PC-3 (cell line): Measurements from ENCODE around the gene THBS4. TPM values are rescaled to one million over a fixed set of nuclear protein-coding genes. Genes with fewer than 3 reads are reported as not detected.

Source experiments
- ATAC-seq: fragments of 200-7000 bp; cut with Tn5 transposase; 2 replicates; pipeline ENCODE4 v1.9.1; 2020; ENCODE audit warnings: mild to moderate bottlenecking, moderate library complexity
- BruUV-seq: library from RNA; stranded (reverse); fragments of 400-500 nt; replicated peaks from 2 replicates; lab custom pipeline; 2021; lab: Mats Ljungman, UMichigan
- CTCF ChIA-PET: fragments of 300-600 bp; sonication (Branson Sonifier 250); formaldehyde crosslinking; loops from one replicate; lab custom pipeline; 2022; ENCODE audit warnings: antibody characterized with exemption; lab: Charles Lee
- POLR2A ChIA-PET: fragments of 300-600 bp; sonication (Branson Sonifier 250); formaldehyde crosslinking; loops from one replicate; lab custom pipeline; 2022; ENCODE audit warnings: antibody characterized with exemption; ENCODE audit not compliant: unreplicated experiment; lab: Charles Lee
- DNase-seq: peaks from one replicate; pipeline ENCODE4 v3.0.0-alpha.2; 2015
- H2AFZ ChIP-seq: fragments of 300-600 bp; sonication (generic); 2 replicates; pipeline ENCODE4 v1.6.0; 2016; ENCODE audit warnings: antibody characterized with exemption, low read length
- H3F3A ChIP-seq: fragments of 300-600 bp; sonication (generic); one replicate; pipeline ENCODE4 v1.6.0; 2017; ENCODE audit warnings: antibody characterized with exemption, low read length, control low read depth, mild to moderate bottlenecking; ENCODE audit not compliant: unreplicated experiment
- H3K27ac ChIP-seq: fragments of 300-600 bp; sonication (generic); 2 replicates; pipeline ENCODE4 v1.5.1; 2016; ENCODE audit warnings: mild to moderate bottlenecking, low read length
- H3K27me3 ChIP-seq: fragments of 300-600 bp; sonication (generic); 2 replicates; pipeline ENCODE4 v1.6.1; 2016; ENCODE audit warnings: low read length, mixed read lengths
- H3K36me3 ChIP-seq: fragments of 300-600 bp; sonication (generic); 2 replicates; pipeline ENCODE4 v1.6.1; 2016; ENCODE audit warnings: low read depth, mixed run types, low read length, mixed read lengths
- H3K4me1 ChIP-seq: fragments of 300-600 bp; sonication (generic); 2 replicates; pipeline ENCODE4 v1.5.1; 2016; ENCODE audit warnings: low read length; ENCODE audit not compliant: insufficient read depth
- H3K4me2 ChIP-seq: fragments of 300-600 bp; sonication (generic); 2 replicates; pipeline ENCODE4 v1.6.0; 2016; ENCODE audit warnings: low read length
- H3K4me3 ChIP-seq: fragments of 300-600 bp; sonication (generic); 2 replicates; pipeline ENCODE4 v1.5.1; 2016; ENCODE audit warnings: mild to moderate bottlenecking, low read length, mixed read lengths
- H3K79me2 ChIP-seq: fragments of 300-600 bp; sonication (generic); 2 replicates; pipeline ENCODE4 v1.6.1; 2017; ENCODE audit warnings: low read length, mixed read lengths
- H3K9ac ChIP-seq: fragments of 300-600 bp; sonication (generic); 2 replicates; pipeline ENCODE4 v1.6.0; 2016; ENCODE audit warnings: mild to moderate bottlenecking, low read length
- H3K9me2 ChIP-seq: fragments of 300-600 bp; sonication (generic); replicated peaks from 2 replicates; pipeline ENCODE4 v1.6.1; 2016; ENCODE audit warnings: mixed run types, low read length, mixed read lengths
- H3K9me3 ChIP-seq: fragments of 300-600 bp; sonication (generic); 2 replicates; pipeline ENCODE4 v1.6.1; 2016; ENCODE audit warnings: low read length, mixed read lengths
- H4K20me1 ChIP-seq: fragments of 300-600 bp; sonication (generic); 2 replicates; pipeline ENCODE4 v1.6.1; 2016; ENCODE audit warnings: low read length, mixed read lengths
- EZH2 ChIP-seq: fragments of 300-600 bp; sonication (generic); IDR thresholded peaks from one replicate; pipeline ENCODE4 v1.6.1; 2017; ENCODE audit warnings: antibody characterized with exemption, mild to moderate bottlenecking, low read length; ENCODE audit not compliant: unreplicated experiment
- EZH2phosphoT487 ChIP-seq: fragments of 300-600 bp; sonication (generic); IDR thresholded peaks from 2 replicates; pipeline ENCODE4 v1.6.1; 2018; ENCODE audit warnings: mild to moderate bottlenecking, antibody characterized with exemption, low read length, borderline replicate concordance
- intact Hi-C: fragments of 100-400 bp; cut with micrococcal nuclease; formaldehyde crosslinking; loops from 2 replicates; pipeline ENCODE4 v1.9.0; 2023
- total RNA-seq: library from RNA; depleted of rRNA; stranded (reverse); fragments of >200 nt; gene quantifications from 2 replicates; pipeline ENCODE4 v1.2.3, GENCODE V29; 2014
- TF ChIP-seq, protein P1 (sequence below): fragments of 300-600 bp; sonication (generic); conservative IDR thresholded peaks from 2 replicates; pipeline ENCODE4 v1.5.1; 2017; ENCODE audit warnings: antibody characterized with exemption, low read depth, mild to moderate bottlenecking, low read length

THBS4 gene
- total RNA-seq, 1 experiment from 2014 or later = 0.29 TPM

DNA sequence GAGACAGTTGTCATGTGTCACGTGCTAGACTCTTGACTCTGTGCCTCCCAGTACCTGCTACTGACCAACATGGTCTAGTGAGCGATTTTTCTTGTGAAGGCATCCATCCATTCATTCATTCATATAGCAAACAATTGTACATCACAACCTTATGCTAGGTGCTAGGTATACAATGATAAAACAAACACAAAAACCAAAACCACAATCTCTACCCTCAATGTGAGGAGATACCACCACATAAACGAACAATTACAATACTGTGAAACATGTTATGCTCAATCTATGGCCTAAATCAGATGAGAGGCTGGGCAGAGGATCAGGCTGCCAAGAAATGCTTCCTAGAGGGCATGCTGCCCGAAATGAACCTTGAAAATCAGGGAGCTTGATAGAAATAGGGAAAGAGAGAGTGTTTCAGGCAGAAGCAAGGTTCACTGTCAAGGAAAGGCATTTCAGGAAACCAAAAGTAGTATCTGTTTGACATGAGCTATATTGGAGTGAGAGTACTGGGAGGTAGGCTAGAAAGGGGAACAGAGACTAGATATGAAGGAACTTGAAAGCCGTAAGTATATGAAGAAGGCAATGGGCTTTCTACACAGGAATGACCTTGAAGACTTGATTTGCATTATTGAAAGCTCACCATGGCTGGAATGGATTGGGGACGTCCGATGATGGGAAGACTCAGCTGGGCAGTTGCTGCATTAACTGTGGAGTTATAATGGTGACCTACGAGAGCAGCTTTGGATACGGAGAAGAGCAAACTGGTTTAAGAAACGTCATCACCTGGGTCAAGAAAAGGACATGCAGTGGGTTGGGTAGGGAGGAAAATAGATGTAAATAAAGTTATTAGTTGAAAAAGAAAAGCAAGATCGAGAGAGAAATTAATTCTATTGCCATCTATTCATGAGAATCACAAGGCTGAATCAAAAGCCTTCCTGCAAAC lies 90.1 kb downstream of the THBS4 start:
- BruUV-seq = no TSS peak
- DNase-seq (no peak), ATAC-seq (no peak)
- Histone ChIP-seq H3K4me2 (no peak overlapping the region; the same call in 1 of the 2 replicates), H3K9me2 (no peaks in the 10 kb centered on the region), H2AFZ (no peak overlapping the region), H4K20me1 (no peaks in the 10 kb centered on the region), H3F3A (no peaks in the 10 kb centered on the region), H3K9me3 (no peaks in the 10 kb centered on the region), H3K79me2 (no peaks in the 10 kb centered on the region), H3K27me3 (no peaks in the 10 kb centered on the region), H3K9ac (no peak overlapping the region), H3K36me3 (no peaks in the 10 kb centered on the region), H3K4me1 (peaks cover 15% of the 10 kb centered on the region), H3K27ac (peak overlapping the region; percentile 64), H3K4me3 (no peak overlapping the region)
- POLR2A ChIA-PET = no interaction called here
- CTCF ChIA-PET = interaction anchor here (0.9 kb wide), 1 partner anchor 33 kb away, joined by 3 read pairs; no protein-coding TSS in a partner anchor
- TF ChIP-seq, protein P1, sequence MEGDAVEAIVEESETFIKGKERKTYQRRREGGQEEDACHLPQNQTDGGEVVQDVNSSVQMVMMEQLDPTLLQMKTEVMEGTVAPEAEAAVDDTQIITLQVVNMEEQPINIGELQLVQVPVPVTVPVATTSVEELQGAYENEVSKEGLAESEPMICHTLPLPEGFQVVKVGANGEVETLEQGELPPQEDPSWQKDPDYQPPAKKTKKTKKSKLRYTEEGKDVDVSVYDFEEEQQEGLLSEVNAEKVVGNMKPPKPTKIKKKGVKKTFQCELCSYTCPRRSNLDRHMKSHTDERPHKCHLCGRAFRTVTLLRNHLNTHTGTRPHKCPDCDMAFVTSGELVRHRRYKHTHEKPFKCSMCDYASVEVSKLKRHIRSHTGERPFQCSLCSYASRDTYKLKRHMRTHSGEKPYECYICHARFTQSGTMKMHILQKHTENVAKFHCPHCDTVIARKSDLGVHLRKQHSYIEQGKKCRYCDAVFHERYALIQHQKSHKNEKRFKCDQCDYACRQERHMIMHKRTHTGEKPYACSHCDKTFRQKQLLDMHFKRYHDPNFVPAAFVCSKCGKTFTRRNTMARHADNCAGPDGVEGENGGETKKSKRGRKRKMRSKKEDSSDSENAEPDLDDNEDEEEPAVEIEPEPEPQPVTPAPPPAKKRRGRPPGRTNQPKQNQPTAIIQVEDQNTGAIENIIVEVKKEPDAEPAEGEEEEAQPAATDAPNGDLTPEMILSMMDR = no peak
- TF ChIP-seq EZH2 (no peak), EZH2phosphoT487 (no peak)
- intact Hi-C loops = loop anchor here (10.0 kb wide), 1 partner anchor 130 kb away; the partner anchor contains the start of gene SERINC5

DNA sequence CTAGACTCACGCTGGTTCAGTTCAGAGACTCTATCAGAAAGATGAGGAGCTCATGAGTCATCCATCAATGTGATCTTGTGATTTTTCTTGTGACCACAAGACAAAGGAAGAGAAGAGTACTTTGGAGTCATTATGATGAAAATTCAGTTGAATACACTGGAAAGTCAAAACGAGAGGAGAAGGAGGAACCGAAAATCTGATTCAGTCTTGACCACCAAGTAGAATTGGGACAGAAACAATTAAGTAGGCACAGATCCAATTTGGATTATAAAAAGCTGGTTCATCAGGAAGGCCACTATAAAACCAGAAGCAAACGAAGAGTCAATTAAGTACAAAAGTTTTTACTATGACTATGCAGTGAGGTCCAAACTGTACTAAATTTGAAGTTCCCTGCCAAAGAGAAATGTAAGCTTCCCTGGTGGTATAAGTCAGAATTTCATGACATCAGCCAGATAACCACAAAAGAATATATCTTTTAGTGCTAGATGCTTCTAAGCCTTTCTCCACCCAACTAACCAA lies 90.9 kb downstream of the THBS4 start:
- intact Hi-C loops = loop anchor here (10.0 kb wide), 1 partner anchor 129 kb away; the partner anchor contains the start of gene SERINC5
- H3K27ac ChIP-seq = peak overlapping the region; percentile 64
- no TSS peak for BruUV-seq
- H3K4me1 ChIP-seq = peaks cover 15% of the 10 kb centered on the region
- H3K27me3 ChIP-seq = no peaks in the 10 kb centered on the region
- DNase-seq (peak; percentile 75), ATAC-seq (peak; percentile 88)
- no peak overlapping the region for H2AFZ ChIP-seq
- no peaks in the 10 kb centered on the region for H3K36me3 ChIP-seq
- no peaks in the 10 kb centered on the region for H3K79me2 ChIP-seq
- no peaks in the 10 kb centered on the region for H3F3A ChIP-seq
- CTCF ChIA-PET = interaction anchor here (0.7 to 0.9 kb wide), 2 partner anchors 34 to 141 kb away, joined by 3 to 4 read pairs; no protein-coding TSS in a partner anchor
- no peak overlapping the region for H3K4me3 ChIP-seq
- no peaks in the 10 kb centered on the region for H4K20me1 ChIP-seq
- TF ChIP-seq EZH2phosphoT487 = no peak
- no peak for TF ChIP-seq EZH2
- TF ChIP-seq, protein P1 = no peak
- no peak overlapping the region for H3K9ac ChIP-seq
- peak overlapping the region; percentile 24; the same call in 1 of the 2 replicates for H3K4me2 ChIP-seq
- no peaks in the 10 kb centered on the region for H3K9me2 ChIP-seq
- no peaks in the 10 kb centered on the region for H3K9me3 ChIP-seq
- POLR2A ChIA-PET = no interaction called here
